ENCODE measurements around the gene BCOR. TPM values are rescaled to one million over a fixed set of nuclear protein-coding genes. Genes with fewer than 3 reads are reported as not detected.

Gene BCOR
- total and polyA plus RNA-seq, 2 of the 4 experiments (the other 2 are of a cell fraction), result 7.5 to 9.0 TPM

DNA sequence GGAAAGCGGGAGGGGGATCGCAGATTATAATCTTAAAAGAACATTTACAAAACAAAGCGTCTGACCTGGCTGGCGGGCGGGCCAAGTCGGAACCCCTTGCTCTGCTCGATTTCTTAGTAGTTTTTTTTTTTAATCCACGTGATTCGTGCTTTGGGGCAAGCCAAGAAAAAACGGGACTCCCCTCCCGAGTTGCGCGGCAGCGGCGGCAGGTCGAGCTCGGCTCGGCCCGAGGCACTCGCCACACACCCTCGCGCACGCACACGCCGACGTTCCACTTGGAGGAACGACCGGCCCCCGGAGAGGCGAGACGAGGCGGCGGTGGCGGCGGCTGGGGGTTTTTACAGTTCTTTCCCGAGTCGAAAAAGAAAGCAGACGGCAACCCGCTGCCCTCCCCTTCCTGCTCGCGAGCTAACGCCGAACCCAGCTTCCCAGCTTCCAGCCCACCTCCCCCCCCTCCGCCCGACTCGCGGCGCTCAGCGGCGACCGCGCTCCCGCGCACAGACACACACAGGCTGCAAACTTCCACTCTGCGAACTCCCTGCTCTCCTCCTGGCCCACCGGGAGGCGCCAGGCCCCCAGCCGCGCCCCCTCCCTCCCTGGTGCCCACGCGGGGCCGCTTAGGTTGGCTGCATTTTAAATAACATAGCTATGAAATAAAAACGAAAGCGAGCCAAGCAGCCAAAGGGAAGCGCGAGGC, 1.2 kb downstream of the BCOR start:
- dilution Hi-C loops (cut with HindIII; ENCODE audit: low sequenced_read_pairs, unreplicated experiment) (no loop called here), intact Hi-C loops (cut with micrococcal nuclease) (loop anchor here (1.0 to 10.0 kb wide), 4 partner anchors 56 to 442 kb away; no protein-coding TSS in a partner anchor), in situ Hi-C loops (cut with MboI; ENCODE audit: low sequenced_read_pairs) (no loop called here)
- H4K5ac ChIP-seq (ENCODE audit: low read depth, low read length), result no peak overlapping the region
- DNase-seq (peak; percentile 45), ATAC-seq (ENCODE audit: low read depth) (peak; percentile 4)
- H3K36me3 ChIP-seq (ENCODE audit: control insufficient read depth, insufficient read depth, low read length), result no peaks in the 10 kb centered on the region
- peaks cover 3% of the 10 kb centered on the region for H3K4me1 ChIP-seq (ENCODE audit: control insufficient read depth, insufficient read depth, low read length)
- 0 out of 2 replicates have a peak overlapping the region, but pooled peaks have one; percentile 4 for H3K4ac ChIP-seq (ENCODE audit: low read depth, low read length)
- no peak overlapping the region for H3K56ac ChIP-seq (ENCODE audit: extremely low read depth, insufficient read depth, low read length)
- H4K20me1 ChIP-seq (ENCODE audit: insufficient read depth, low read length), result peaks cover 27% of the 10 kb centered on the region
- no peaks in the 10 kb centered on the region; the same call in 1 of the 2 replicates for H3K27me3 ChIP-seq (ENCODE audit: control insufficient read depth, insufficient read depth, low read length)
- peak overlapping the region; percentile 70 for H3K27ac ChIP-seq (ENCODE audit: insufficient read depth, low read length)
- H3K23ac ChIP-seq (ENCODE audit: low read depth, low read length), result no peak overlapping the region
- no peak overlapping the region for H2BK20ac ChIP-seq (ENCODE audit: low read depth, low read length)
- WGBS, 2 experiments (ENCODE audit: extremely low coverage in 2 of 2, insufficient read length in 1 of 2), result 27% methylated on average over 8 of the region's 66 CpGs; no CpG with 5 or more reads in 1 of the 2 experiments
- peak overlapping the region; percentile 86 for H3K4me3 ChIP-seq (ENCODE audit: insufficient read depth, low read depth, low read length)
- no peak overlapping the region for H2BK15ac ChIP-seq (ENCODE audit: low read depth, low read length)
- H4K8ac ChIP-seq (ENCODE audit: low read depth in 2 of 2, low read length in 2 of 2), result no peak overlapping the region
- BruUV-seq (replicated peaks), result no TSS peak
- H3K79me1 ChIP-seq (ENCODE audit: low read depth in 1 of 2, low read length in 2 of 2), result peaks cover 0 to 24% of the 10 kb centered on the region in 2 experiments; a peak in 3 of 4 replicates
- no peaks in the 10 kb centered on the region for H3K9me3 ChIP-seq (ENCODE audit: control insufficient read depth, insufficient read depth, low read length)
- H3K9me1 ChIP-seq (ENCODE audit: insufficient read depth, low read length), result peaks cover 5% of the 10 kb centered on the region
- peak overlapping the region; percentile 31 for H3K4me2 ChIP-seq (ENCODE audit: low read depth, low read length)
- no peak for TF ChIP-seq BHLHE40 (IDR thresholded peaks at IDR 0.05; ENCODE audit: low read depth, low read length)
- no peak; the same call in 1 of the 2 replicates for TF ChIP-seq POLR2A (IDR thresholded peaks at IDR 0.05; ENCODE audit: low read depth, low read length)
- no peak for TF ChIP-seq RAD21 (IDR thresholded peaks at IDR 0.05; ENCODE audit: low read length)
- no peak for TF ChIP-seq RCOR1 (IDR thresholded peaks at IDR 0.05; ENCODE audit: insufficient replicate concordance, low read length)
- no peak for TF ChIP-seq NFE2L2 (IDR thresholded peaks at IDR 0.05; ENCODE audit: low read depth, low read length)
- TF ChIP-seq MAZ (IDR thresholded peaks at IDR 0.05; ENCODE audit: borderline replicate concordance, low read depth, low read length), result no peak
- H2BK5ac ChIP-seq (ENCODE audit: low read depth, low read length, poor library complexity, severe bottlenecking), result peak overlapping the region; percentile 57
- H2BK120ac ChIP-seq (ENCODE audit: low read depth, low read length), result no peak overlapping the region
- no peak overlapping the region for H2AK9ac ChIP-seq (replicated peaks; ENCODE audit: low read depth, low read length, poor library complexity)
- peak overlapping the region; percentile 77 for H3K9ac ChIP-seq (ENCODE audit: low read depth, low read length)
- H3K14ac ChIP-seq (replicated peaks; ENCODE audit: low read depth, low read length), result no peak overlapping the region
- POLR2A ChIA-PET (ENCODE audit: unreplicated experiment), result interaction anchor here (0.6 to 1.0 kb wide), 3 partner anchors 58 to 366 kb away, joined by 4 read pairs; no protein-coding TSS in a partner anchor
- H2AFZ ChIP-seq (replicated peaks; ENCODE audit: low read length, poor library complexity), result peak overlapping the region; percentile 70
- CTCF ChIA-PET, result interaction anchor here (1.5 kb wide), 1 partner anchor 9 kb away, joined by 5 read pairs; no protein-coding TSS in a partner anchor
- no peak overlapping the region for H4K91ac ChIP-seq (ENCODE audit: insufficient read depth, low read depth, low read length)
- no peak overlapping the region for H2AK5ac ChIP-seq (ENCODE audit: low read depth, low read length)
- no peak overlapping the region for H3K18ac ChIP-seq (ENCODE audit: low read depth, low read length)
